Central memory CD4-positive, alpha-beta T cell (primary cell): ENCODE data around the gene ASZ1.
"Not testable (repeated sequence)": the region's sequence is repeated elsewhere in the genome, so short reads cannot be mapped to it uniquely, and the experiment has no call there.

Experiments used
- DNase-seq: peaks from one replicate; pipeline ENCODE4 v3.0.0; 2022
- total RNA-seq, 3 experiments: gene quantifications; one replicate each; lab custom pipeline; 2026; lab: John Stamatoyannopoulos, UW

The ASZ1 gene, protein sequence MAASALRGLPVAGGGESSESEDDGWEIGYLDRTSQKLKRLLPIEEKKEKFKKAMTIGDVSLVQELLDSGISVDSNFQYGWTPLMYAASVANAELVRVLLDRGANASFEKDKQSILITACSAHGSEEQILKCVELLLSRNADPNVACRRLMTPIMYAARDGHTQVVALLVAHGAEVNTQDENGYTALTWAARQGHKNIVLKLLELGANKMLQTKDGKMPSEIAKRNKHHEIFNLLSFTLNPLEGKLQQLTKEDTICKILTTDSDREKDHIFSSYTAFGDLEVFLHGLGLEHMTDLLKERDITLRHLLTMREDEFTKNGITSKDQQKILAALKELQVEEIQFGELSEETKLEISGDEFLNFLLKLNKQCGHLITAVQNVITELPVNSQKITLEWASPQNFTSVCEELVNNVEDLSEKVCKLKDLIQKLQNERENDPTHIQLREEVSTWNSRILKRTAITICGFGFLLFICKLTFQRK
- total RNA-seq: 0 reads per million in 3 experiments

GRCh38 chr7:117427258-117427701, at the start of gene ASZ1:
TSS of gene ASZ1 (minus strand) at chr7:117427493. CDS start at chr7:117427460, 33 bp downstream.
- DNase-seq: no peak

- no peak for DNase-seq
Observed at GRCh38 chr7:117476557-117477215, 49.4 kb upstream of the ASZ1 start.

GRCh38 chr7:117472335-117472734, 45.0 kb upstream of the ASZ1 start:
- DNase-seq: no peak

DNA sequence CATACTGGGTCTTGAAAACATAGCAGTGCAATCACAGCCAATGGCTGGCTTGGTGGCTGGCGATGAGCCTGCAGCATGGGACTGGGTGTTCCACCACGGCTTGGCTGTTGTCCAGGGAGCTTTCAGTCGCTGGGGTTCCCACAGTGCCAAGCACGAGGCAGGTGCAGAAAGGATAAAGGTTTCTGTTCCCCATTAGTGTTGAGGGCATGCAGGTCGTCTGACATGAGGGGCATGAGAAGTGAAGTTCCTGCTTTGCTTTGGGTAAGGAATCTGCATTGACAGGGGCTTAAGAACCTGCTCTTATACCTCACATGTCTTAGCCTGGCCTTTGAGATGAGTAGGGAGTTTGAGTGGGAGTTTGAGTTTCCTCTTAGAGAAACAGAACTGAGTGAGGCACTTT, 43.5 kb upstream of the ASZ1 start:
- DNase-seq: no peak

DNA sequence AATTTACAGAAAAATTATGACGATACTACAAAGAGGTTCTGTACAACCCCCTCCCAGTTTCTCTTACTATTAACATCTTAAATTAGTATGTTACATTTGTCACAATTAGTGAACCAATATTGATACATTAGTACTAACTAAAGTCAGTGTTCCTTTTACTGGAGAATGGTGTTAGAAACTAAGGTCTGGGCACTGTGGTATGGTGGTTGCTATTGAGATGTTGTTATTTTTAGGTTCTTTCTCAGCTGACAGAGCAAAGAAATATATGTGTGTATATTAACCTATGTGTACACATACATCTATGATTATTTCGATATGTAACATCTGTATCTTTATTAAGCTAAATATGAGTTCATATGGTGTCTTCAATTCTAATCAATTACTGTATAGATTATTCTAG, 40.9 kb upstream of the ASZ1 start:
- no peak for DNase-seq

GRCh38 chr7:117460815-117461214, 33.5 kb upstream of the ASZ1 start:
- DNase-seq: not testable (repeated sequence)

DNA sequence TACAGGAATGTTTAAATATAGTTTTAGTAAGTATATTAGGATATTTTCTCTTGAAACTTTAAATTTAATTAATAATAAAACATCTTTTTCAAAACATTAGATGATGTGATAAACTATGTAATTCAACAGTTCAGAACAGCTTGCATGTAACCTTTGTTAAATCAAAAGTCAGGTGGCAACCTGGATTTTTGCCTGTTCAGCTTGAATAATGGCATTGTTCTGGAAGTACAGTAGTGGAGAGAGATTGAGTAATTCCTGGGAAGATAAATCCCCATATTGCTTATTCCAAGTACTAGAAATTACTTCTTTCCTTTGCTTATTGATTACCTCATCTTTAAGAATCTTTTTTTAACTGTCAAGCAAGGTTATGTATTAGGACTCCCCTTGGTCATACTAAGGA, 32.4 kb upstream of the ASZ1 start:
- DNase-seq: no peak

DNA sequence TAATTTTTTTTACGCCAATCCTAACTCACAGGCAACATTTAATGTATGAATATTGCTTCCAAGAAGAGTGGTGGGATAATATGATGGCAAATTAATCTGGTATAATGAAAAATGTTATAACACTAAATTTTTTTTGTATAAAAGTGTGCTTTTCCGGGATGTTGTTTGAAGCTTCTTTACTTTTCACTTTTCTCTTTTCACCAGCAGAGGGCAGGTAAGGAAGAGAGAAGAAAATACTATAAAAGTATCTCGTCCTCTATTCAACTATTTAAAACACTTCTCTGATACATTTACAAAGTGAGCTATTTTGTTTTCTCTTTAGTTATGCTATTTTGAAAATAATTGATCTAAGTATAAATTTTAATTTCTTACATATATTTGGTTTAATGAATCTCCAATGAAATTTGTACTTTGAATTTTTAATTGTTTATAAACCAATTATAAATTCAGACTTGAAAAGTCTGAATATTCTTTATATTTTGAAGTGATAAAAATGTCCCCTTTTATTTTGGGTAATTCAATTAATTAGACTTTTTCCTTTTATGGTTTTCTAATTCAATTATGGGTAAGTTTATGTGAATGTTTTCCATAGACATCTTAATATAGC, 31.8 kb upstream of the ASZ1 start:
- DNase-seq: no peak

GRCh38 chr7:117448655-117449054, 21.4 kb upstream of the ASZ1 start:
- no peak for DNase-seq

DNA sequence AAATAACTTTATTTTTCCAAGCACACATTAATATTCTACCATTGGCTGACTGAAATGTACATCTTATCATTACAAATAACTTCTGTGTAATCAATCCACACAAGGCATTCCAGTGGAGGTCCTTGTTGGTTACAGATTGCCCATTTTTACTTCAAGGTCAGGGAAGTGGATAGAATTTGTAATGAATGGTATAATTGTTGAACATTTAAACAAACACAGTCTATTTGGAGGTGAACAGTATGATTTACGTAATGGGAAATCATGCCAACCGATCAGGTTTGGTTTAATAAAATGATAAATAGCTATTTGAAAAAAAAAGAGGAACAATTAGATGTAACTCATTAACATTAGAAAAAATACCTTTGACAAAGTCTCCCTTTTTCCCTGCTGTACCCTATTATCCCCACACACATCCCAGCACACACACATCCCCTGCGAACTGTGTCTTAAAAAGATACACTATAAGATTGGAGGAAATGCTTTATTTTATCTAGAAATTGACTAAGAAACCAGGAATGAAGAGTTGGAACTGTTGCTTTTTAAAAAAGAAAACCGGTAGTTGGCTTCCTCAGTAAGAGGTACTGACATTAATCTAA, 19.0 kb upstream of the ASZ1 start:
- no peak for DNase-seq

- no peak for DNase-seq
Observed at GRCh38 chr7:117445206-117445605, 17.9 kb upstream of the ASZ1 start.

DNA sequence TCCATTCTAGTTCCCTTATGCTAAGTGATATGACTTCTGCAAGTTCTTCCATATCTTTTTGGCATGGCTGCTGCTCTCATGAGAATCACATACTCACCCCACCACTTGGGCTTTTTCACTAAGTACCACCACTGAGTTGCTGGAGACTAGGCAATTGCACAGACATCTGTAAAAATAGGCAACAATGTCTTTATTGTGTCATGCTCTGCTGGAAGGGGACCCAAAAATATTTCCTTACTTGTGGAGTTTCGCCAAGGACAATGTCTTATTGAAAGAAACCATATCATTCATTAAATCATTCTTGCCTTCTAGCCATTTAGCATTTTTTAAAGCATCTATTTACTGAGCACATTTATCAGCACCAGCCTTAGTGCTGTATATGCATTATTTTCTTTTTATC, 17.4 kb upstream of the ASZ1 start:
- no peak for DNase-seq

- DNase-seq: no peak
Observed at GRCh38 chr7:117435475-117436043, 8.3 kb upstream of the ASZ1 start.

DNA sequence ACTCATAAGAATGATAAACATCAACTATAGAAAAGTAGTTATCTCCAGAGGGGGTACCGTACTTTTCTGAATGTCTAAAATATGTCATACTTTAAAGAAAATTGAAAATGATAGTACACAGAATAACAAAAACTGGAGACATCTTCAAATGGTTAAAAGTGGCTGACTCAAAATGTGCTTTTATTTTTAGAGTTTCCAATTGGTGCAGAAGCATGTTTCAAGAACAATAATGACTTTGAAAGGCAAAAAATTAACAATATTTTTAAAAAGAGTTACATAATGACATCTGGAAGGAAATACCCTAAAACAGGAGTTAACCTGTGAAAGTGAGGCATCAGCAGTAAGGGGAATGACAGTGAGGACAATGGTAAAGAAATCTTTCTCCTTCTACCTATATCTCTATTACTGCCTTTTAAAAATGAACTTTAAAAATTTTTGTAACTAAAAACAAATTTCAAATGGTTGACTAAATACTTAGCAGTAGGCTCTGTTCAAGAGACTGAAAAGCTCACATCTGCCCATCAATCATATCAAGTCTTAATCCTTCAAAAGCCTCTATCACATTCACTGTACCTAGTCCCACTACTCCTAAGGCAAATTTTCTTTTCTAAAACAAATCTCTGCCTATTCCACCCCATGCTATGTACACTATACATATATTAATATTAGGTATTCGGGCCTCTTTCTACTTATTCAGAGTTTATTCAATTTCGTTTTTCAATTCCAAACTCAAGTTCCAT, 3.0 kb downstream of the ASZ1 start:
- DNase-seq: no peak

- not testable (repeated sequence) for DNase-seq
Observed at GRCh38 chr7:117414591-117414990, 12.7 kb downstream of the ASZ1 start.

DNA sequence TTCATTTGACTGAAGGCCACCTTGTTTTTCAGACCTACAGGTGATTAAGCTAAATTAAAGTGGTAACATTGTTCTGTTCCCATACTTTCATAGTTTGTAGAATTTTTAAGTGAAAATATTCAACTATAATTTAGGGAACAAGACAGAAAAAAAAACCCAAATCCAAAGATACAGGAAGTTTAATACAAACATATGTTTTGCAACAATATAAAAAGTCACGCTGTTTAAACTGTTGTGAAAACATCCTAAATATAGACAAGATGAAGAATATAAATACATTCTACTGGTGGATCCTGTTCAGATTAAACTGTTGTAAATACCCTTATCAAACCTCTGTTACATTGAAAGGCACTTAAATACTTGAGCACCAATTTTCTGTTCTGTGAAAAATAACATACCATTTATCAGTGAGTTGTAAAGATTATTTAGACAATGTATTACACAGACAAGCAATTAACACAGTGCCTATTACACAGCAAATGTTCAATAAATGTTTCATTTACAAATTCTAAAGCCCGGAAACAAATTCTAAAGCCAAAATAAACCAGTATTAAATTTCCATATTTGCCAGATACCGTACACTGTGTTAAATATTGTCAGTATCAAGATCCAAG, 14.2 kb downstream of the ASZ1 start:
- no peak for DNase-seq

- no peak for DNase-seq
Observed at GRCh38 chr7:117412390-117412789, 14.9 kb downstream of the ASZ1 start.

DNA sequence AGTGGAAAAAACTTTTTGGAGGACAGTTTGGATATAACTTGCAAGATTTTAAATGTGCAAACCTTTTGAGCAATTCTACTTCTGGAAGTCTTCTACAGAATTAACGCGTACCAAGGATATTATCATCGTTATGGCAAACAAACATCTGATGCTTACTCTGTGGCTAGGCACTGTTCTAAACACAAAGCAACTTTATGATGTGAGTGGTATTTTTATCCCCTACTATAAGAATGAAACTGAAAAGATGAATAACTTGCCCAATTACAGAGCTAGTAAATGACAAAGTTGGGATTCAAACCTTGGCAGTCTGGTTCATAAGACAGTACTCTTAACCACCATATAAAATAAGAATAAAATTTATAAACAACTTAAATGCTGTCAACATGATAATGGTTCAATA, 15.8 kb downstream of the ASZ1 start:
- no peak for DNase-seq

DNA sequence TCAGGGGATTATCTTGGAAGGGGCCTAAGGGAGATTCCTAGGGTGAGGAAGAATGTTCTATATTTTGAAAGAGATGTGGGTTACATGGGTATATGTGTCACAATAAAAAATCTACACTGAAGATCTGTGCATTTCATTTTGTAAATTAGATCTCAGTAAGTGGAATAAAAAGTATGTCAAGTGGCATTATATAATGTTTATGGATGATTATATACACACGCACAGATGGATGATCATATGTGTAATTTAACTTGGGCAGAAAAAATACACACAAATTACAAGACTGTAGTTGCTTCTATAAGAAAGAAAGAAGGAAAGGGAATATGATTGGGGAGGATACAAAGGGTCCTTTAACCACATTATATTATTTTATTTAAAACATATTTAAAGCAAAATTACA, 18.5 kb downstream of the ASZ1 start:
- no peak for DNase-seq

GRCh38 chr7:117405519-117405918, 21.8 kb downstream of the ASZ1 start:
- no peak for DNase-seq

- DNase-seq: no peak
Observed at GRCh38 chr7:117403737-117404136, 23.6 kb downstream of the ASZ1 start.

- DNase-seq: no peak
Observed at GRCh38 chr7:117402109-117402508, 25.2 kb downstream of the ASZ1 start.
